ENCODE results near the gene GLI2. TPM values are rescaled to one million over a fixed set of nuclear protein-coding genes. Genes with fewer than 3 reads are reported as not detected.

The GLI2 gene
- polyA plus RNA-seq, 5 donors = 13.6 to 23.1 (median 17.5) TPM

GRCh38 chr2:120769076-120769786 is 33.6 kb downstream of the GLI2 start:
- no peak for DNase-seq

- no peak for DNase-seq
These were observed 34.1 kb downstream of the GLI2 start for GRCh38 chr2:120769787-120770120.

GRCh38 chr2:120770176-120770575 is 34.5 kb downstream of the GLI2 start:
- no peak for DNase-seq

- DNase-seq = no peak
These were observed 35.0 kb downstream of the GLI2 start for GRCh38 chr2:120770641-120771040.

- DNase-seq = no peak
These were observed 35.6 kb downstream of the GLI2 start for GRCh38 chr2:120771111-120771780.

- no peak for DNase-seq
These were observed 36.1 kb downstream of the GLI2 start for GRCh38 chr2:120771781-120772208.

- DNase-seq = no peak
These were observed 36.6 kb downstream of the GLI2 start for GRCh38 chr2:120772261-120772660.

GRCh38 chr2:120773186-120773800 is 37.6 kb downstream of the GLI2 start:
- no peak for DNase-seq

GRCh38 chr2:120774557-120775160 is 39.0 kb downstream of the GLI2 start:
- no peak for DNase-seq

- DNase-seq = no peak
These were observed 39.5 kb downstream of the GLI2 start for GRCh38 chr2:120775194-120775593.

- no peak for DNase-seq
These were observed 40.3 kb downstream of the GLI2 start for GRCh38 chr2:120775801-120776589.

- no peak for DNase-seq
These were observed 41.0 kb downstream of the GLI2 start for GRCh38 chr2:120776649-120777048.

GRCh38 chr2:120777170-120777751 is 41.6 kb downstream of the GLI2 start:
- no peak for DNase-seq

- no peak for DNase-seq
These were observed 42.1 kb downstream of the GLI2 start for GRCh38 chr2:120777787-120778186.

GRCh38 chr2:120778244-120778643 is 42.6 kb downstream of the GLI2 start:
- no peak for DNase-seq

GRCh38 chr2:120779781-120780283 is 44.2 kb downstream of the GLI2 start:
- DNase-seq = no peak

- no peak for DNase-seq
These were observed 44.7 kb downstream of the GLI2 start for GRCh38 chr2:120780402-120780801.

- DNase-seq = no peak
These were observed 47.7 kb downstream of the GLI2 start for GRCh38 chr2:120783371-120783791.

- no peak for DNase-seq
These were observed 48.3 kb downstream of the GLI2 start for GRCh38 chr2:120783969-120784372.

Data from right lung (tissue), 5 donors.